ENCODE data around the gene RASGRP2. TPM values are rescaled to one million over a fixed set of nuclear protein-coding genes. Genes with fewer than 3 reads are reported as not detected.

The RASGRP2 gene
- total RNA-seq, 1 donor = 126 TPM

DNA sequence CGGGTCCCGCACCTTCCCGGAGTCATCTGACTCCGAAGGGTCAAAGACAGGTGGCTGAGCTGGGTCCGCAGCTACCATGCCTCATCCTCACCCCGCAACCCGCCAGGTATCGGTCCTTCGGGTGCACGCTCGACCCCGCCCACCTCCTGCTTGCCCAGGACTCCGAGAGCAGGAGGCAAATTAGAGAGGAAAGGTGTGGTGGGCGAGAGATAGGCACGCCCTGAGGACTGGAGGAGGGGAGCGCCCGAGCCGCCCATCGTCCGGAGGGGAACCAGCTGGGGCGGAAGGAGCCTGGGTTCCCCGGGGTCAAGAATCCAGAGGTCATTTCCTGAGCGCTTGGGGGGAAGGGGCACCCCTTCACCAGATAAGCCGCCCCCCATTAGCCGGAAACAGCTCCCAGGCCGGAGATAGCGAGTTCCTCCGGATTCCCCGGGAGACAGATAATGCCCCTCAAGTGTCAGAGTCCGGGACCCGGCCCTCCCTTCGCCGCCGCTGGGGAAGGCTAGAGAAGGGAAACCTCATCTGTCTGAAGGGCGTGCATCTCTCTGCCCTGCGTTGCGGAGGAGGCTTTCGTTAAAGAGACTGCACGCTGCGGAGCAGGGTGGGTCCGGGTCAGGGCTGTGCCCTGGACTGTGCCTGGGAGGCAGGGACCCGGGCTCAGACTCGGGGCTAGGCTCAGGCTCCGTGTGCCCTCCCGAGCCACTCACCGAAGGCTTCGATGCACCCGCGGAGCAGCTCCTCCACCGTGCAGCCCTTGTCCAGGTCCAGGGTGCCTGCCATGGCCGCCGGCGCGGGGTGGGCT is 1.7 kb downstream of the RASGRP2 start:
- Histone ChIP-seq H3K9me3 (ENCODE audit: low read depth, low read length) (no peaks in the 10 kb centered on the region), H3K4me3 (ENCODE audit: low read length) (peak overlapping the region; percentile 91), H3K4me1 (ENCODE audit: insufficient read depth, low read length) (peaks cover 40% of the 10 kb centered on the region), H3K27me3 (ENCODE audit: insufficient read depth, low read length) (no peaks in the 10 kb centered on the region)

DNA sequence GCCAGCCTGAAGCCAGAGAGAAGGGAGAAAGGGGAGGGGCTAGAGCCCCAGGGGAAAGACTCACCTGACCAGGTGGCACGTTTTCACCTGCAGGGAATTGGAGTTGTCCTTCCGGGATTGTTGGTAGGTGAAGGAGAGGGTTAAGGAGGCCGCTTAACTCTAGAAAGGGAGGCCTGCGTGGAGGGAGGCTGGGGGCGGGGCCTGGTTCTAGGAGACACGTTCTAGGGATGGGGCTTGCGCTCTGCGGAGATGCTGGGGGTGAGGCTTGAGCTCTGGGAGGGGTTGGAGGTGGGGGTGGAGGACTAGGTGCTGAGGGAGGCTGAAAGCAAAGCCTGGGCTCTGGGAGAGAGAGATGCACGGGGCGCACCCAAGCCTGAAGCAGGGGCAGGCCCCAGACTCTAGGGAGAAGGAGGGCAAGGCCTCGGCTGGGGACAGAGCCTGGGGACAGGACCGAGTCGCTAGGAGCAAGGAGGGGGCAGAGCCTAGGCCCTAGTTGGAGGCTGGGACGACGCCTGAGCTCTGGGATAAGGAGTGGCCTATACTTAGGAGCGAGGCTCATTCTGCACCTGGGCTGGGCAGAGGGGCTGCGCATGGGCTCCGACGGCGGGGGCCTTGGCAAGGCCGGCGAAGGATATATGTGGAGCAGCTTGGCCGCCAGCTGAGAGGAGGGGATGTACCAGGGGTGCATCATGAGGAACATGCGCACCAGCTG is 2.4 kb downstream of the RASGRP2 start:
- no peaks in the 10 kb centered on the region for H3K9me3 ChIP-seq (ENCODE audit: low read depth, low read length)
- peak overlapping the region; percentile 91 for H3K4me3 ChIP-seq (ENCODE audit: low read length)
- no peaks in the 10 kb centered on the region for H3K27me3 ChIP-seq (ENCODE audit: insufficient read depth, low read length)
- H3K4me1 ChIP-seq (ENCODE audit: insufficient read depth, low read length) = peaks cover 41% of the 10 kb centered on the region

DNA sequence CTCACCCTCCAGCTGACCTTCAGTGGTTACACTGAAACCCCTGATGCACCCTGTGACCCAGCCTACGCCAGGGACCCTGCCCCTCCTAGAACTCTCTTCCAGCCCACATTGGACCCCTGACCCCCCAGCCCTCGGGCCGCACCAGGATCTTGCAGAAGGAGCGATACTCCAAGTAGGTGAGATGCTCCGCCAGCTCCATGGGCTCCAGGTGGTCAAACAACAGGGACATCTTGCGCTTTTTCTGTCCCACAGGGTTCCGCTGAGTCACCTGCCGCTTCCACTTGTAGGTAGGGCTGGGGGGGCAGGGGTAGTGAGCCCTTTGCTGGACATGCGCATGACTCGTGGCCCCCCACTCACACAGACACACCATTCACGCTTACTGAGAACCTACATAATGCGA is 4.1 kb downstream of the RASGRP2 start:
- Histone ChIP-seq H3K4me1 (ENCODE audit: insufficient read depth, low read length) (peaks cover 30% of the 10 kb centered on the region), H3K27me3 (ENCODE audit: insufficient read depth, low read length) (no peaks in the 10 kb centered on the region), H3K9me3 (ENCODE audit: low read depth, low read length) (no peaks in the 10 kb centered on the region), H3K4me3 (ENCODE audit: low read length) (no peak overlapping the region)

DNA sequence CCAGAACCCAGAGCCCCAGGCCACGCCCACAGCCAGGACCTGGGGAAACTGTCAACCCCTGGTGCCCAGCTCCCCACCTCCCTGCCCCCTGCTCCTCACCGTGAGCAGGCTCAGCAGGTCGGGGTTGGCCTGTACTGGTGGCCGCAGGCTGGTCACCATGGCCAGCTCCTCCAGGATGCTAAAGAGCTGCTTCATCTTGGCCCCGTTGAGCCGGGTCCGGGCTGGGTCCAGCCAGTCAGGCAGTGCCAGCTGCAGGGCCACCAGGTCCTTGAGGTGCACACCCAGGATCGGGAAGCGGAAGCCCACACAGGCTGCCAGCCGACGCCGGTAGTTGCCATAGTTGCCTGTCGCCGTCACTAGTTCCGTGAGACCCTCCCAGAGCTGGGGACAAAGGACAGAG is 7.3 kb downstream of the RASGRP2 start:
- no peaks in the 10 kb centered on the region for H3K9me3 ChIP-seq (ENCODE audit: low read depth, low read length)
- H3K4me1 ChIP-seq (ENCODE audit: insufficient read depth, low read length) = peaks cover 13% of the 10 kb centered on the region
- H3K4me3 ChIP-seq (ENCODE audit: low read length) = no peak overlapping the region
- no peaks in the 10 kb centered on the region for H3K27me3 ChIP-seq (ENCODE audit: insufficient read depth, low read length)

DNA sequence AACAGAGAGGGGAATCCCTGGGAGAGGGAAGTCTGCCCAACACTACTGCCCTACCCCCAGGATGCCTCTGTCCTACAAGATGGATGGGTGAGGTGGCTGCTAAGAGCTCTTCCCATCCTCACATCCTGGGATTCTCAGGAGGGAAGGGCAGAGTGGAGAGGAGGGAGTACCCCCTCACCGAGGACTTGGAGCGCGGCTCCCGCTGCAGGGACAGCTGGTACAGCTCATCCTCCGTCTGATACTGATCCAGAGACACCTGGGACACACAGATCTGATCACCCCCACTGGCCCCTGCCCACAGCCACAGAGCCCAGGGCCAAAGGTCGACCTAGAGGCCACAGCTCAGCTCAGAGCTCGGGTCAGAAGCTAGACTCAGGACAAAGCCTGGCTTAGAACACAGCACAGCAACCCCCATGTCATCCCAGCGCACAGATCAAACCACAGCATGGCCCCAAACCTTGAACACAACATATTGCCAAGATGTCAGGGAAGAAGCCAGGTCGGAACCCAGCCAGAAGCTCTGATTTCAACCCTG is 8.2 kb downstream of the RASGRP2 start:
- no peak overlapping the region for H3K4me3 ChIP-seq (ENCODE audit: low read length)
- no peaks in the 10 kb centered on the region for H3K27me3 ChIP-seq (ENCODE audit: insufficient read depth, low read length)
- no peaks in the 10 kb centered on the region for H3K9me3 ChIP-seq (ENCODE audit: low read depth, low read length)
- H3K4me1 ChIP-seq (ENCODE audit: insufficient read depth, low read length) = peaks cover 4% of the 10 kb centered on the region

GRCh38 chr11:64734811-64735724 is 8.9 kb downstream of the RASGRP2 start:
- Histone ChIP-seq H3K9me3 (ENCODE audit: low read depth, low read length) (no peaks in the 10 kb centered on the region), H3K4me3 (ENCODE audit: low read length) (no peak overlapping the region), H3K27me3 (ENCODE audit: insufficient read depth, low read length) (no peaks in the 10 kb centered on the region), H3K4me1 (ENCODE audit: insufficient read depth, low read length) (peaks cover 4% of the 10 kb centered on the region)

- H3K9me3 ChIP-seq (ENCODE audit: low read depth, low read length) = no peaks in the 10 kb centered on the region
Measured at GRCh38 chr11:64731601-64732000, 12.3 kb downstream of the RASGRP2 start.

DNA sequence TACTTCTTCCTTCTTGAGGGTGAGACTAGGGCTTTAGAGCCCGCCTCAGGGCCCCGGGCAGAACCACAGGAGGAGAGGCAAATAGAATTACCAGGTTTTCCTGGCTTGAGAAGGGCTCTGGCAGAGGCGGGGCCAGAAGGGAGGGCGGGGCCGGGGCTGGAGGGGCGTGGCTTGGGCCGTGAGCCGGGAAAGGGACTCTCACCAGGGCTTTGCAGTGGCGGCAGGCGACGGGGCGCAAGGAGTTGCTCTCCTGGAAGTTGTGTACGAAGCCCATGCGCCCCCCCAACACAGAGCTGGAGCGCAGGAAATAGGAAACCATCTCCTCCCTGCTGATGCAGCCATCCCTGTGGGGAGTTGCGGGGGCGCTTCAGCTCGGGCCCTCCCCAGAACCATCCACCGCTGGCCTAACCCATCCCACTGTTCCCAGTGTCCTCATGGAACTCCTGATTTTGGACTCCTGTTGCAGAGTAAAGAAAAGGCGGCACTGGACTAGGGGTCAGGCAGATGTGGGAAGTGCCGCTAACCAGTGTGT is 14.0 kb downstream of the RASGRP2 start:
- no peaks in the 10 kb centered on the region for H3K4me1 ChIP-seq (ENCODE audit: insufficient read depth, low read length)
- H3K4me3 ChIP-seq (ENCODE audit: low read length) = no peak overlapping the region
- no peaks in the 10 kb centered on the region for H3K27me3 ChIP-seq (ENCODE audit: insufficient read depth, low read length)
- no peaks in the 10 kb centered on the region for H3K9me3 ChIP-seq (ENCODE audit: low read depth, low read length)

More at GRCh38 chr11:64731601-64732000, 12.3 kb downstream of the RASGRP2 start:
- H3K4me1 ChIP-seq (ENCODE audit: insufficient read depth, low read length) = no peaks in the 10 kb centered on the region
- no peak overlapping the region for H3K4me3 ChIP-seq (ENCODE audit: low read length)
- no peaks in the 10 kb centered on the region for H3K27me3 ChIP-seq (ENCODE audit: insufficient read depth, low read length)

GRCh38 chr11:64728757-64729365 is 15.1 kb downstream of the RASGRP2 start:
- Histone ChIP-seq H3K4me1 (ENCODE audit: insufficient read depth, low read length) (peaks cover 6% of the 10 kb centered on the region), H3K27me3 (ENCODE audit: insufficient read depth, low read length) (no peaks in the 10 kb centered on the region), H3K9me3 (ENCODE audit: low read depth, low read length) (no peaks in the 10 kb centered on the region), H3K4me3 (ENCODE audit: low read length) (no peak overlapping the region)

GRCh38 chr11:64726867-64727530 is 16.9 kb downstream of the RASGRP2 start:
- peaks cover 4% of the 10 kb centered on the region for H3K27me3 ChIP-seq (ENCODE audit: insufficient read depth, low read length)
- peaks cover 11% of the 10 kb centered on the region for H3K4me1 ChIP-seq (ENCODE audit: insufficient read depth, low read length)
- no peak overlapping the region for H3K4me3 ChIP-seq (ENCODE audit: low read length)
- no peaks in the 10 kb centered on the region for H3K9me3 ChIP-seq (ENCODE audit: low read depth, low read length)

DNA sequence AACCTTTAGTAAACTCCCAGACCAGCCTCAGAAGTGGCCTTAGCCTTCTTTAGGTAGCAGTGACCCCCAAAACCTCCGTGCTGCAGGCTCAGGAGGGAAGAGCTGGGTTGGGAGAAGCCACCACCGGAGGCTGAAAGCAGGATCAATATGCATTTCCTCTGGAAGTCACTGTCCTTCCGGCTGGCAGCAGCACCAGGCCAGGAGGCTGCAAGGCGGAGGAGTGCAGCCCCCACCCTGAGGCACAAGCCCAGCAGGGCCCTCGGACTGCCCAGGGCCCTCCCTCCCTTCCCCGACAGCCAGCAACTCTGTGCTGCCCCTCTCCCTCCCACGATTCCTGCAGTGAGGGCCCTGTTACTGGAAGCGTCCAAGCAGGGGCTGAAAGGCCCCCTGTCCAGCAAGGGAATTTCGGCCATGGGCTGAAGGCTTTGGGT is 17.7 kb downstream of the RASGRP2 start:
- Histone ChIP-seq H3K4me1 (ENCODE audit: insufficient read depth, low read length) (peaks cover 11% of the 10 kb centered on the region), H3K9me3 (ENCODE audit: low read depth, low read length) (no peaks in the 10 kb centered on the region), H3K4me3 (ENCODE audit: low read length) (no peak overlapping the region), H3K27me3 (ENCODE audit: insufficient read depth, low read length) (peaks cover 7% of the 10 kb centered on the region)

GRCh38 chr11:64724863-64725532 is 18.9 kb downstream of the RASGRP2 start:
- no peaks in the 10 kb centered on the region for H3K9me3 ChIP-seq (ENCODE audit: low read depth, low read length)
- H3K4me3 ChIP-seq (ENCODE audit: low read length) = no peak overlapping the region
- H3K27me3 ChIP-seq (ENCODE audit: insufficient read depth, low read length) = peaks cover 7% of the 10 kb centered on the region
- peaks cover 11% of the 10 kb centered on the region for H3K4me1 ChIP-seq (ENCODE audit: insufficient read depth, low read length)

Measured in mononuclear cell (primary cell).